BE2C (cell line): ENCODE data around the gene CFDP1.

ENCODE experiments used
- DNase-seq: peaks from one replicate; pipeline ENCODE4 v3.0.0-alpha.2; 2020
- H3K27me3 ChIP-seq: fragments of 250-450 bp; sonication (Bioruptor Pico); 2 replicates; pipeline ENCODE4 v1.5.1; 2020; ENCODE audit warnings: mild to moderate bottlenecking
- H3K36me3 ChIP-seq: fragments of 250-450 bp; sonication (Bioruptor Pico); 2 replicates; pipeline ENCODE4 v1.5.1; 2020; ENCODE audit warnings: mild to moderate bottlenecking
- H3K4me1 ChIP-seq: fragments of 250-450 bp; sonication (Bioruptor Pico); 2 replicates; pipeline ENCODE4 v1.5.1; 2020
- H3K4me3 ChIP-seq: 2 replicates; pipeline ENCODE4 v1.5.1; 2011; ENCODE audit warnings: low read depth, low read length
- H3K9me3 ChIP-seq: fragments of 250-450 bp; sonication (Bioruptor Pico); 2 replicates; pipeline ENCODE4 v1.5.1; 2020
- CTCF ChIP-seq: IDR thresholded peaks from 2 replicates; pipeline ENCODE4 v1.5.1; 2012; ENCODE audit warnings: mild to moderate bottlenecking, low read depth, low read length

Gene CFDP1

GRCh38 chr16:75354170-75354569 is 79.1 kb downstream of the CFDP1 start:
- Histone ChIP-seq H3K27me3 (no peaks in the 10 kb centered on the region), H3K4me3 (no peak overlapping the region), H3K9me3 (no peaks in the 10 kb centered on the region), H3K4me1 (no peaks in the 10 kb centered on the region), H3K36me3 (no peaks in the 10 kb centered on the region; the same call in none of the 2 replicates)
- no peak for DNase-seq
- TF ChIP-seq CTCF, result no peak

GRCh38 chr16:75351183-75351582 is 82.1 kb downstream of the CFDP1 start:
- TF ChIP-seq CTCF, result no peak
- no peaks in the 10 kb centered on the region for H3K27me3 ChIP-seq
- no peaks in the 10 kb centered on the region; the same call in none of the 2 replicates for H3K36me3 ChIP-seq
- no peaks in the 10 kb centered on the region for H3K4me1 ChIP-seq
- no peak for DNase-seq
- no peak overlapping the region for H3K4me3 ChIP-seq
- no peaks in the 10 kb centered on the region for H3K9me3 ChIP-seq

- no peaks in the 10 kb centered on the region for H3K9me3 ChIP-seq
- no peak overlapping the region for H3K4me3 ChIP-seq
- H3K36me3 ChIP-seq, result no peaks in the 10 kb centered on the region
- peaks cover 6% of the 10 kb centered on the region; the same call in 1 of the 2 replicates for H3K4me1 ChIP-seq
- TF ChIP-seq CTCF, result no peak
- no peaks in the 10 kb centered on the region for H3K27me3 ChIP-seq
- no peak for DNase-seq
Measured at GRCh38 chr16:75345711-75346110, 87.6 kb downstream of the CFDP1 start.

- Histone ChIP-seq H3K4me1 (peaks cover 6% of the 10 kb centered on the region; the same call in 1 of the 2 replicates), H3K4me3 (no peak overlapping the region), H3K27me3 (no peaks in the 10 kb centered on the region), H3K9me3 (no peaks in the 10 kb centered on the region), H3K36me3 (no peaks in the 10 kb centered on the region)
- DNase-seq, result no peak
- TF ChIP-seq CTCF, result no peak
Measured at GRCh38 chr16:75343941-75344340, 89.4 kb downstream of the CFDP1 start.

- H3K9me3 ChIP-seq, result no peaks in the 10 kb centered on the region
- peaks cover 6% of the 10 kb centered on the region; the same call in 1 of the 2 replicates for H3K4me1 ChIP-seq
- TF ChIP-seq CTCF, result no peak
- H3K36me3 ChIP-seq, result no peaks in the 10 kb centered on the region
- H3K4me3 ChIP-seq, result no peak overlapping the region
- no peak for DNase-seq
- no peaks in the 10 kb centered on the region for H3K27me3 ChIP-seq
Measured at GRCh38 chr16:75343286-75343685, 90.0 kb downstream of the CFDP1 start.

- H3K4me1 ChIP-seq, result peaks cover 6% of the 10 kb centered on the region; the same call in 1 of the 2 replicates
- no peaks in the 10 kb centered on the region for H3K27me3 ChIP-seq
- no peak for DNase-seq
- TF ChIP-seq CTCF, result no peak
- H3K9me3 ChIP-seq, result no peaks in the 10 kb centered on the region
- no peaks in the 10 kb centered on the region for H3K36me3 ChIP-seq
- H3K4me3 ChIP-seq, result no peak overlapping the region
Measured at GRCh38 chr16:75342308-75342811, 90.9 kb downstream of the CFDP1 start.
